ENCODE measurements around the gene TMC3.
A peak's percentile ranks its signal among the peaks of the same experiment; 100 is the strongest.

Gene TMC3

GRCh38 chr15:81321667-81322066 is 52.3 kb downstream of the TMC3 start:
- no peak for DNase-seq

GRCh38 chr15:81317642-81318017 is 56.4 kb downstream of the TMC3 start:
- no peak for DNase-seq

- DNase-seq: no peak
Measured at GRCh38 chr15:81316267-81316666, 57.7 kb downstream of the TMC3 start.

GRCh38 chr15:81315452-81316175 is 58.4 kb downstream of the TMC3 start:
- DNase-seq: no peak

- DNase-seq: no peak
Measured at GRCh38 chr15:81314378-81314777, 59.6 kb downstream of the TMC3 start.

GRCh38 chr15:81313686-81314085 is 60.3 kb downstream of the TMC3 start:
- no peak for DNase-seq

GRCh38 chr15:81312790-81313543 is 61.0 kb downstream of the TMC3 start:
- no peak for DNase-seq

- no peak for DNase-seq
Measured at GRCh38 chr15:81311752-81312464, 62.1 kb downstream of the TMC3 start.

- no peak for DNase-seq
Measured at GRCh38 chr15:81310480-81310879, 63.5 kb downstream of the TMC3 start.

GRCh38 chr15:81309647-81310450 is 64.2 kb downstream of the TMC3 start:
- no peak for DNase-seq

GRCh38 chr15:81308260-81308659 is 65.8 kb downstream of the TMC3 start:
- DNase-seq: no peak

- no peak for DNase-seq
Measured at GRCh38 chr15:81304226-81304625, 69.8 kb downstream of the TMC3 start.

- no peak for DNase-seq
Measured at GRCh38 chr15:81303244-81304225, 70.5 kb downstream of the TMC3 start.

- DNase-seq: no peak
Measured at GRCh38 chr15:81302701-81303109, 71.3 kb downstream of the TMC3 start.

GRCh38 chr15:81301815-81302399 is 72.1 kb downstream of the TMC3 start:
- peak; percentile 85 for DNase-seq

- no peak for DNase-seq
Measured at GRCh38 chr15:81301385-81301784, 72.6 kb downstream of the TMC3 start.

- no peak for DNase-seq
Measured at GRCh38 chr15:81299630-81300273, 74.3 kb downstream of the TMC3 start.

- DNase-seq: no peak
Measured at GRCh38 chr15:81299156-81299555, 74.9 kb downstream of the TMC3 start.

- DNase-seq: no peak
Measured at GRCh38 chr15:81298611-81299010, 75.4 kb downstream of the TMC3 start.
